C4-2B (cell line): ENCODE data around the gene CTNNB1.

ENCODE experiments used
- CTCF ChIP-seq: fragments of 450-650 bp; conservative IDR thresholded peaks from 2 replicates; pipeline ENCODE4 v1.5.1; 2017; ENCODE audit warnings: mild to moderate bottlenecking
- ZFX ChIP-seq: fragments of 450-650 bp; IDR thresholded peaks from 2 replicates; pipeline ENCODE4 v1.6.1; 2017

- TF ChIP-seq CTCF, result no peak
- TF ChIP-seq ZFX, result no peak
These were observed 40.4 kb upstream of the CTNNB1 start for GRCh38 chr3:41158947-41159346.
